Parathyroid adenoma (tissue), 2 donors: ENCODE data around the gene SLC7A8.

Experiments used
- H2AFZ ChIP-seq: fragments of 300-600 bp; sonication (generic); one replicate; pipeline ENCODE4 v1.7.0; 2017; ENCODE audit warnings: antibody characterized with exemption, mild to moderate bottlenecking
- H3K27ac ChIP-seq: fragments of 300-600 bp; sonication (generic); one replicate; pipeline ENCODE4 v1.7.0; 2017
- H3K27me3 ChIP-seq: fragments of 300-600 bp; sonication (generic); one replicate; pipeline ENCODE4 v1.7.0; 2017; ENCODE audit warnings: low read length; ENCODE audit not compliant: control insufficient read depth, insufficient read depth
- H3K36me3 ChIP-seq: fragments of 300-600 bp; sonication (generic); one replicate; pipeline ENCODE4 v1.7.0; 2017; ENCODE audit warnings: low read length; ENCODE audit not compliant: control insufficient read depth, insufficient read depth
- H3K4me1 ChIP-seq: fragments of 300-600 bp; sonication (generic); one replicate; pipeline ENCODE4 v1.7.0; 2017; ENCODE audit warnings: control low read depth
- H3K4me2 ChIP-seq: fragments of 300-600 bp; sonication (generic); one replicate; pipeline ENCODE4 v1.7.0; 2017; ENCODE audit warnings: low read length
- H3K4me3 ChIP-seq: fragments of 300-600 bp; sonication (generic); one replicate; pipeline ENCODE4 v1.7.0; 2017; ENCODE audit warnings: low read depth, low read length
- H3K79me2 ChIP-seq: fragments of 300-600 bp; sonication (generic); one replicate; pipeline ENCODE4 v1.7.0; 2017; ENCODE audit warnings: control low read depth
- H3K9ac ChIP-seq: fragments of 300-600 bp; sonication (generic); one replicate; pipeline ENCODE4 v1.7.0; 2017; ENCODE audit warnings: mild to moderate bottlenecking
- H3K9me3 ChIP-seq: fragments of 300-600 bp; sonication (generic); one replicate; pipeline ENCODE4 v1.7.0; 2017; ENCODE audit warnings: low read length; ENCODE audit not compliant: control insufficient read depth
- CTCF ChIP-seq: fragments of 300-600 bp; sonication (generic); IDR thresholded peaks from one replicate; pipeline ENCODE4 v1.7.0; 2017; ENCODE audit warnings: antibody characterized with exemption, mild to moderate bottlenecking
- donor health status: primary hyperparathyroidism.

SLC7A8 gene

GRCh38 chr14:23089498-23090253 is 93.8 kb downstream of the SLC7A8 start:
- TF ChIP-seq CTCF, result no peak
- H2AFZ ChIP-seq, result no peak overlapping the region
- H3K4me2 ChIP-seq, result no peak overlapping the region
- no peak overlapping the region for H3K9ac ChIP-seq
- no peak overlapping the region for H3K4me3 ChIP-seq
- H3K9me3 ChIP-seq, result no peaks in the 10 kb centered on the region
- H3K36me3 ChIP-seq, result no peaks in the 10 kb centered on the region
- H3K27me3 ChIP-seq, result no peaks in the 10 kb centered on the region
- no peak overlapping the region for H3K27ac ChIP-seq
- peaks cover 34% of the 10 kb centered on the region for H3K79me2 ChIP-seq
- H3K4me1 ChIP-seq, result peaks cover 4% of the 10 kb centered on the region

- Histone ChIP-seq H3K9ac (no peak overlapping the region), H3K27ac (no peak overlapping the region), H3K4me2 (no peak overlapping the region), H3K79me2 (peaks cover 13% of the 10 kb centered on the region), H3K4me3 (no peak overlapping the region), H3K9me3 (no peaks in the 10 kb centered on the region), H3K4me1 (no peaks in the 10 kb centered on the region), H3K36me3 (no peaks in the 10 kb centered on the region), H3K27me3 (no peaks in the 10 kb centered on the region), H2AFZ (no peak overlapping the region)
- no peak for TF ChIP-seq CTCF
These were observed 96.9 kb downstream of the SLC7A8 start for GRCh38 chr14:23086565-23086964.

- Histone ChIP-seq H3K36me3 (no peaks in the 10 kb centered on the region), H3K4me2 (no peak overlapping the region), H3K4me1 (no peaks in the 10 kb centered on the region), H3K79me2 (peaks cover 9% of the 10 kb centered on the region), H3K9ac (no peak overlapping the region), H3K4me3 (no peak overlapping the region), H3K27ac (no peak overlapping the region), H3K27me3 (no peaks in the 10 kb centered on the region), H2AFZ (no peak overlapping the region), H3K9me3 (no peaks in the 10 kb centered on the region)
- TF ChIP-seq CTCF, result no peak
These were observed 98.0 kb downstream of the SLC7A8 start for GRCh38 chr14:23085458-23085857.

- no peak for TF ChIP-seq CTCF
- no peak overlapping the region for H3K4me2 ChIP-seq
- no peak overlapping the region for H3K4me3 ChIP-seq
- H2AFZ ChIP-seq, result no peak overlapping the region
- peaks cover 10% of the 10 kb centered on the region for H3K79me2 ChIP-seq
- H3K9me3 ChIP-seq, result no peaks in the 10 kb centered on the region
- H3K36me3 ChIP-seq, result no peaks in the 10 kb centered on the region
- H3K27me3 ChIP-seq, result no peaks in the 10 kb centered on the region
- H3K9ac ChIP-seq, result no peak overlapping the region
- no peak overlapping the region for H3K27ac ChIP-seq
- H3K4me1 ChIP-seq, result no peaks in the 10 kb centered on the region
These were observed 103.0 kb downstream of the SLC7A8 start for GRCh38 chr14:23080474-23080873.

- Histone ChIP-seq H3K36me3 (no peaks in the 10 kb centered on the region), H3K4me3 (no peak overlapping the region), H3K79me2 (peaks cover 10% of the 10 kb centered on the region), H3K9me3 (no peaks in the 10 kb centered on the region), H3K27ac (no peak overlapping the region), H3K4me2 (no peak overlapping the region), H3K9ac (no peak overlapping the region), H3K4me1 (no peaks in the 10 kb centered on the region), H3K27me3 (no peaks in the 10 kb centered on the region), H2AFZ (no peak overlapping the region)
- TF ChIP-seq CTCF, result no peak
These were observed 103.7 kb downstream of the SLC7A8 start for GRCh38 chr14:23079716-23080115.
